ENCODE data around the gene PSMB9. TPM values are rescaled to one million over a fixed set of nuclear protein-coding genes. Genes with fewer than 3 reads are reported as not detected.

The PSMB9 gene
- total RNA-seq, 1 donor from 2014 or later: 20.5 TPM

GRCh38 chr6:32886681-32887383 is 32.8 kb downstream of the PSMB9 start:
- DNase-seq (ENCODE audit: low read depth): no peak

GRCh38 chr6:32887616-32888015 is 33.6 kb downstream of the PSMB9 start:
- DNase-seq (ENCODE audit: low read depth): no peak
- H3K4me3 ChIP-seq (ENCODE audit: low read depth, low read length): no peak overlapping the region
- no peak for TF ChIP-seq CTCF (conservative IDR thresholded peaks at IDR 0.05; ENCODE audit: low read depth, low read length)

More at GRCh38 chr6:32886681-32887383, 32.8 kb downstream of the PSMB9 start:
- TF ChIP-seq CTCF (conservative IDR thresholded peaks at IDR 0.05; ENCODE audit: low read depth, low read length): no peak
- no peak overlapping the region for H3K4me3 ChIP-seq (ENCODE audit: low read depth, low read length)

- DNase-seq (ENCODE audit: low read depth): no peak
- H3K4me3 ChIP-seq (ENCODE audit: low read depth, low read length): no peak overlapping the region
- no peak for TF ChIP-seq CTCF (conservative IDR thresholded peaks at IDR 0.05; ENCODE audit: low read depth, low read length)
Observed at GRCh38 chr6:32888576-32888975, 34.6 kb downstream of the PSMB9 start.

- no peak for DNase-seq (ENCODE audit: low read depth)
- H3K4me3 ChIP-seq (ENCODE audit: low read depth, low read length): no peak overlapping the region
- TF ChIP-seq CTCF (conservative IDR thresholded peaks at IDR 0.05; ENCODE audit: low read depth, low read length): no peak
Observed at GRCh38 chr6:32889533-32889932, 35.5 kb downstream of the PSMB9 start.

GRCh38 chr6:32890831-32891230 is 36.8 kb downstream of the PSMB9 start:
- DNase-seq (ENCODE audit: low read depth): no peak
- H3K4me3 ChIP-seq (ENCODE audit: low read depth, low read length): no peak overlapping the region
- no peak for TF ChIP-seq CTCF (conservative IDR thresholded peaks at IDR 0.05; ENCODE audit: low read depth, low read length)

- peak; percentile 37 for DNase-seq (ENCODE audit: low read depth)
Observed at GRCh38 chr6:32894085-32895005, 40.4 kb downstream of the PSMB9 start.

More at GRCh38 chr6:32894085-32895005, 40.4 kb downstream of the PSMB9 start:
- peak; percentile 9 for TF ChIP-seq CTCF (conservative IDR thresholded peaks at IDR 0.05; ENCODE audit: low read depth, low read length)
- peak overlapping the region; percentile 92 for H3K4me3 ChIP-seq (ENCODE audit: low read depth, low read length)

Measured in epithelial cell of proximal tubule (primary cell).